Epithelial cell of proximal tubule (primary cell): ENCODE data around the gene KANSL1. TPM values are rescaled to one million over a fixed set of nuclear protein-coding genes. Genes with fewer than 3 reads are reported as not detected.

Source experiments
- DNase-seq: peaks from one replicate; pipeline ENCODE4 v3.0.0-alpha.2; 2011; ENCODE audit warnings: low read depth
- H3K4me3 ChIP-seq: 2 replicates; pipeline ENCODE4 v1.5.1; 2011; ENCODE audit warnings: low read depth, mild to moderate bottlenecking, low read length
- total RNA-seq: library from RNA; depleted of rRNA; stranded (reverse); fragments of >200 nt; gene quantifications from 2 replicates; pipeline ENCODE4 v1.2.3, GENCODE V29; 2015
- TF ChIP-seq, protein P1 (sequence below): conservative IDR thresholded peaks from 2 replicates; pipeline ENCODE4 v1.5.1; 2012; ENCODE audit warnings: low read depth, mild to moderate bottlenecking, low read length

The KANSL1 gene
- total RNA-seq, 1 donor from 2014 or later = 33.2 TPM

DNA sequence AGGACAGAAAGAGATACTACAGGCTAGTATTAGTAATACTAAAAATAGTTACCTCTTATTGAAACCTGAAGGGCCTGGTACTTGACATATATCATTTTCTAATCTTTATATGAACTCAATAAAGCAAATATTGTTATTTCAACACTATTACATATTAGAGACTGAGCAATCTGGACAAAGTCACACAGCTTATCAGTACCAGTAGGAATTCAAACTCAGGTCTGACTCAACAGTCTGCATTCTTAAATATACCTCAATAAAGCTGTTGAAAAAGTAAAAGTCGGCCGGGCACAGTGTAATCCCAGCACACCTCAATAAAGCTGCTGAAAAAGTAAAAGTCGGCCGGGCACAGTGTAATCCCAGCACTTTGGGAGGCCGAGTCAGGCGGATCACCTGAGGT lies 67.4 kb downstream of the KANSL1 start:
- TF ChIP-seq, protein P1, sequence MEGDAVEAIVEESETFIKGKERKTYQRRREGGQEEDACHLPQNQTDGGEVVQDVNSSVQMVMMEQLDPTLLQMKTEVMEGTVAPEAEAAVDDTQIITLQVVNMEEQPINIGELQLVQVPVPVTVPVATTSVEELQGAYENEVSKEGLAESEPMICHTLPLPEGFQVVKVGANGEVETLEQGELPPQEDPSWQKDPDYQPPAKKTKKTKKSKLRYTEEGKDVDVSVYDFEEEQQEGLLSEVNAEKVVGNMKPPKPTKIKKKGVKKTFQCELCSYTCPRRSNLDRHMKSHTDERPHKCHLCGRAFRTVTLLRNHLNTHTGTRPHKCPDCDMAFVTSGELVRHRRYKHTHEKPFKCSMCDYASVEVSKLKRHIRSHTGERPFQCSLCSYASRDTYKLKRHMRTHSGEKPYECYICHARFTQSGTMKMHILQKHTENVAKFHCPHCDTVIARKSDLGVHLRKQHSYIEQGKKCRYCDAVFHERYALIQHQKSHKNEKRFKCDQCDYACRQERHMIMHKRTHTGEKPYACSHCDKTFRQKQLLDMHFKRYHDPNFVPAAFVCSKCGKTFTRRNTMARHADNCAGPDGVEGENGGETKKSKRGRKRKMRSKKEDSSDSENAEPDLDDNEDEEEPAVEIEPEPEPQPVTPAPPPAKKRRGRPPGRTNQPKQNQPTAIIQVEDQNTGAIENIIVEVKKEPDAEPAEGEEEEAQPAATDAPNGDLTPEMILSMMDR = no peak
- DNase-seq = no peak
- H3K4me3 ChIP-seq = no peak overlapping the region

DNA sequence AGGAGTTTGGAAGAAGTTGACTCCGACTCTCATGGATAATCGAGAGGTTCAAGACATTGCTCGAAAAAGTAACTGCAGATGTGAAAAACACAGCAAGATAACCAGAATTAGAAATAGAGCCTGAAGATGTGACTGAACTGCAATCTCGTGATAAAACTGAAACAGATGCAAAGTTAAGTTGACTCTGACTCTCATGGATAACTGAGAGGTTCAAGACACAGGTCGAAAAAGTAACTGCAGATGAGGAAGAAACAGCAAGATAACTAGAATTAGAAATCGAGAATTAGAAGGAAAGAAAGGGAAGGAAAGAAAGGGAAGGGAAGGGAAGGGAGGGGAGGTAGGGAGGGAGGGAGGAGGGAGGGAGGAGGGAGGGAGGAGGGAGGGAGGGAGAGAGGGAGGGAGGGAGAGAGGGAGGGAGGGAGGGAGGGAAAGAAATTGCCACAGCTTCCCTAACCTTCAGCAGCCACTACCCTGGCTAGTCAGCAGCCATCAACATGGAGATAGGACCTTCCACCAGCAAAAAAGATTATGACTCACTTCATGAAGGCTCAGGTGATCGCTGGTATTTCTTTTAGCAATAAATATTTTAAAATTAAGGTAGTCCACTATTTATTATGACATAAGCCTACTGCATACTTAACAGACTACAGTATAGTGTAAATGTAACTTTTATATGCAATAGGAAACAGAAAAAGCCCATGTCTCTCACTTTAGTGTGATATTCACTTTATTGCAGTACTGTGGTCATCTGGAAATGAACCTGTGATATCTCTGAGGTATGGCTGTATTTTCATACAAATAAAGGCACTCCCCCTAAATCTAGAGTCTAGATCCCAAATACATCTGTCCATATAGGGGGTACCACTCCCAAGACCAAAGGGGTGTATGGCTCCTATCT lies 68.3 kb downstream of the KANSL1 start:
- TF ChIP-seq, protein P1 = no peak
- no peak for DNase-seq
- H3K4me3 ChIP-seq = no peak overlapping the region

DNA sequence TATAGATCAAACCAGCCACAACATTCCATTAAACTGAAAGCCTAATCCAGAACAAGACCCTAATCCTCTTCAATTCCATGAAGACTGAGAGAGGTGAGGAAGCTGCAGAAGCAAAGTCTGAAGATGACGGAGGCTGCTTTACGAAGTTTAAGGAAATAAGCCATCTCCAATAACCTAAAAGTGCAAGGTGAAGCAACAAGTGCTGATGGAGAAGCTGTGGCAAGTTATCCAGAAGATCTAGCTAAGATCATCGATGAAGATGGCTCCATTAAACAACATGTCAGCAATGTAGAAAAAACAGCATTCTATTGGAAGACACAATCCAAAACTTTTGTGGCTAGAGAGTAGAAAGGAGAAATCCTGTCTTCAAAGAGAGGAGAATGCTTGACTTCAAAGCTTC lies 69.6 kb downstream of the KANSL1 start:
- no peak overlapping the region for H3K4me3 ChIP-seq
- DNase-seq = no peak
- TF ChIP-seq, protein P1 = no peak

DNA sequence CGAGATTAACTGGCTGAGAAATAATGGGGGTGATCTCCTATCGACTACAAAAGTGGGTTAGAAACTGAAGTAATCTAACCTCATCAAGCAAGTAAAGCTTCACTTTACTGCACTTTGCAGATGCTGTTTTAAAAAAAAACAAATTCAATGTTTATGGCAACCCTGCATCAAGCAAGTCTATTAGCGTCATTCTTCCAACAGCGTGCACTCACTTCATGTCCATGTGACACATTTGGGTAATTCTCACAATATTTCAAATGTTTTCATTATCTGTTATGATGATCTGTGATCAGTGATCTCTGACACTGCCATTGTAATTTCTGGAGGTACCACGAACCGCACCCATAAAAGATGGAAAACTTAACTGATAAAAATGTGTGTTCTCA lies 70.8 kb downstream of the KANSL1 start:
- no peak for DNase-seq
- H3K4me3 ChIP-seq = no peak overlapping the region
- TF ChIP-seq, protein P1 = no peak

DNA sequence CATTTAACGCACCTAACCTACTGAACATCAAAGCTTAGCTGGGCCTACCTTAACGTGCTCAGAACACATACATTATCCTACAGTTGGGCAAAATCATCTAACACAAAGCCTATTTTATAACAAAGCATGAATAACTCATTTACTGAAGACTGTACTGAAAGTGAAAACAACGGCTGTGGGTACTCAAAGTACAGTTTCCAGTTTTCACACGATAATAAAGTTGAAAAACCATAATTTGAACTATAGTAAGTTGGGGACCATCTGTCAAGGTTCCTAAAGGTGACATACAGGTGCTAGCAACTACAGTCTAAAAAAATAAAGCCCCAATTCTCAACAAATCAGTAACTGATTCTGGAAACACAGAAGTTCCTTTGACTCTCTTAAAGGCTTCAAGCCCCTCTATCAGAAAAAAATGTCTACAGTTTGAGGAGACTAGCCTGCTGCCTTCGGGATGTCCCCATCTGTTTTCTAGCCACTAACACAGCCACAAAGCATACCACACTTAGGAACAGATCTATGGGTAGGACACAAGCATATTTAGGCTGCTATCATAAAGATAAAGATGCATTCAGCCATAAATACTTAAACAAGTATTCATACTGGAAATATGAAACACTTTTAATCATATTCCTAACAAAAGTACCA lies 71.3 kb downstream of the KANSL1 start:
- H3K4me3 ChIP-seq = no peak overlapping the region
- TF ChIP-seq, protein P1 = no peak
- no peak for DNase-seq

DNA sequence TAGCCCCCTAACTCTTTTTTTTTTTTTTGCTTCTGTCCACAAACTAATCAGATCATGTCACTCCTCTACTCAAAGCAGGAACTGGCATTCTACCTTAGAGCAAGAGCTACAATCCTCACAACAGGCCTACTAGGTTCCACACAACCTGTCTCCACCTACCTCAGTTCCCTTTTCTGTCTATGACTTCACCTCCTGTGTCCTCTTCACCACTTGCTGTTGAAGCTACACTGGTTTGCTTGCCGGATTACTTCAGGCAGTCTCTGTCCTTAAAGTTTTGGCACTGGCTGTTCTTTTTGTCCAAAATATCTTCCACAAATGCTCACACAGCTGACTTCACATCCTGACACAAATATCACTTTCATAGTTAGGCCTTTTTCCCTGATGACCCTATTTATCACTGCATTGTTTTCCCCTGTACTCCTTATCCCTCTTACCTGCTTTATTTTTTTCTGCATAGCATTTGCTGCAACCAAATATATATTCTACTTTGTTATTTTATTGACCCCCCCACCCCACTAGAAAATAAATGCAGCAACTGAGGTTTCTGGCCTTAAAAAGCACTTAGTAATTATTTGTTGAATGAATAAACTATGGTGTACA lies 72.0 kb downstream of the KANSL1 start:
- TF ChIP-seq, protein P1 = no peak
- DNase-seq = no peak
- H3K4me3 ChIP-seq = no peak overlapping the region
